PC-3 (cell line): ENCODE results near the gene CPLANE1.

Experiments
- EZH2 ChIP-seq: fragments of 300-600 bp; sonication (generic); IDR thresholded peaks from one replicate; pipeline ENCODE4 v1.6.1; 2017; ENCODE audit warnings: antibody characterized with exemption, mild to moderate bottlenecking, low read length; ENCODE audit not compliant: unreplicated experiment
- EZH2phosphoT487 ChIP-seq: fragments of 300-600 bp; sonication (generic); IDR thresholded peaks from 2 replicates; pipeline ENCODE4 v1.6.1; 2018; ENCODE audit warnings: mild to moderate bottlenecking, antibody characterized with exemption, low read length, borderline replicate concordance
- TF ChIP-seq, protein P1 (sequence below): fragments of 300-600 bp; sonication (generic); conservative IDR thresholded peaks from 2 replicates; pipeline ENCODE4 v1.5.1; 2017; ENCODE audit warnings: antibody characterized with exemption, low read depth, mild to moderate bottlenecking, low read length

DNA sequence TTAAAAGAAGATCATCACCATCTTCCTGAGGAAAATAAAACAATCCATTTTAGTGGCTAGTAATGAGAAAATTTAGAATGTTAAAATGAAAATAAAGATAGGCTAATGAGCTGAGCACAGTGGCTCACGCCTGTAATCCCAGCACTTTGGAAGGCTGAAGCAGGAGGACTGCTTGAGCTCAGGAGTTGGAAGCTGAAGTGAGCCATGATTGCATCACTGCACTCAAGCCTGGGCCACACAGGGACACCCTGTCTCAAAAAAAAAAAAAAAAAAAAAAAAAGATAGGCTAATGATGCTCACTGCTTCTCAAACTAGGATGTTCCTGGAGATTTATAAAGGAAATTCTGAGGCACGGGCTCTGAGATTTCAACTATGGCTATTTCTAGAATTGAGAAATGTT lies 50.3 kb downstream of the CPLANE1 start:
- TF ChIP-seq, protein P1, sequence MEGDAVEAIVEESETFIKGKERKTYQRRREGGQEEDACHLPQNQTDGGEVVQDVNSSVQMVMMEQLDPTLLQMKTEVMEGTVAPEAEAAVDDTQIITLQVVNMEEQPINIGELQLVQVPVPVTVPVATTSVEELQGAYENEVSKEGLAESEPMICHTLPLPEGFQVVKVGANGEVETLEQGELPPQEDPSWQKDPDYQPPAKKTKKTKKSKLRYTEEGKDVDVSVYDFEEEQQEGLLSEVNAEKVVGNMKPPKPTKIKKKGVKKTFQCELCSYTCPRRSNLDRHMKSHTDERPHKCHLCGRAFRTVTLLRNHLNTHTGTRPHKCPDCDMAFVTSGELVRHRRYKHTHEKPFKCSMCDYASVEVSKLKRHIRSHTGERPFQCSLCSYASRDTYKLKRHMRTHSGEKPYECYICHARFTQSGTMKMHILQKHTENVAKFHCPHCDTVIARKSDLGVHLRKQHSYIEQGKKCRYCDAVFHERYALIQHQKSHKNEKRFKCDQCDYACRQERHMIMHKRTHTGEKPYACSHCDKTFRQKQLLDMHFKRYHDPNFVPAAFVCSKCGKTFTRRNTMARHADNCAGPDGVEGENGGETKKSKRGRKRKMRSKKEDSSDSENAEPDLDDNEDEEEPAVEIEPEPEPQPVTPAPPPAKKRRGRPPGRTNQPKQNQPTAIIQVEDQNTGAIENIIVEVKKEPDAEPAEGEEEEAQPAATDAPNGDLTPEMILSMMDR = no peak
- no peak for TF ChIP-seq EZH2
- TF ChIP-seq EZH2phosphoT487 = no peak
